Fibroblast of lung (primary cell): ENCODE measurements around the gene RADIL. TPM values are rescaled to one million over a fixed set of nuclear protein-coding genes. Genes with fewer than 3 reads are reported as not detected.

ENCODE experiments used
- DNase-seq, 2 donors: peaks; one replicate each; pipeline versions ENCODE4 v3.0.0 to v3.0.0-alpha.2; 2010; ENCODE audit warnings: low read depth in 2 of 2
- H2AFZ ChIP-seq: 2 replicates; pipeline ENCODE4 v1.5.1; 2012; ENCODE audit warnings: low read length, control low read depth, inconsistent platforms
- H3K27ac ChIP-seq: 2 replicates; pipeline ENCODE4 v1.5.1; 2011; ENCODE audit warnings: low read length, control low read depth; ENCODE audit not compliant: insufficient read depth
- H3K27me3 ChIP-seq: 2 replicates; pipeline ENCODE4 v1.5.1; 2011; ENCODE audit warnings: mild to moderate bottlenecking, low read length; ENCODE audit not compliant: control insufficient read depth, insufficient read depth
- H3K36me3 ChIP-seq: 2 replicates; pipeline ENCODE4 v1.5.1; 2011; ENCODE audit warnings: low read length; ENCODE audit not compliant: control insufficient read depth, insufficient read depth
- H3K4me1 ChIP-seq: 2 replicates; pipeline ENCODE4 v1.5.1; 2011; ENCODE audit warnings: low read length; ENCODE audit not compliant: control insufficient read depth, insufficient read depth; ENCODE audit errors: extremely low read depth
- H3K4me2 ChIP-seq: 2 replicates; pipeline ENCODE4 v1.5.1; 2011; ENCODE audit warnings: low read length, control low read depth; ENCODE audit not compliant: insufficient read depth; ENCODE audit errors: extremely low read depth
- H3K4me3 ChIP-seq, 4 experiments: fragments of 200-600 bp in 1 of 4; sonication (generic) in 1 of 4; replicated peaks in 1 of 4; 2 replicates each; pipeline ENCODE4 v1.5.1; 2011 to 2016; ENCODE audit warnings: low read length in 4 of 4, low read depth in 3 of 4, mild to moderate bottlenecking in 3 of 4, control low read depth in 2 of 4, inconsistent platforms in 1 of 4, mixed read lengths in 1 of 4; ENCODE audit not compliant: insufficient read depth in 1 of 4; ENCODE audit errors: control extremely low read depth in 1 of 4
- H3K79me2 ChIP-seq: 2 replicates; pipeline ENCODE4 v1.5.1; 2012; ENCODE audit warnings: mild to moderate bottlenecking, low read length, inconsistent platforms; ENCODE audit not compliant: control insufficient read depth, insufficient read depth
- H3K9ac ChIP-seq: 2 replicates; pipeline ENCODE4 v1.5.1; 2011; ENCODE audit warnings: mild to moderate bottlenecking, low read length, control low read depth; ENCODE audit not compliant: insufficient read depth
- H3K9me3 ChIP-seq: 2 replicates; pipeline ENCODE4 v1.5.1; 2012; ENCODE audit warnings: low read depth, low read length; ENCODE audit not compliant: control insufficient read depth, insufficient read depth
- H4K20me1 ChIP-seq: 2 replicates; pipeline ENCODE4 v1.5.1; 2011; ENCODE audit warnings: low read length; ENCODE audit not compliant: control insufficient read depth, insufficient read depth; ENCODE audit errors: extremely low read depth
- CTCF ChIP-seq, 2 donors: IDR thresholded peaks in 1 of 2; conservative IDR thresholded peaks in 1 of 2; 1 replicate in 1 of 2; 2 replicates in 1 of 2; pipeline ENCODE4 v1.5.1; 2011 to 2012; ENCODE audit warnings: low read length in 2 of 2, control low read depth in 1 of 2, inconsistent platforms in 1 of 2, low read depth in 1 of 2, mild to moderate bottlenecking in 1 of 2
- EZH2 ChIP-seq: IDR thresholded peaks from 2 replicates; pipeline ENCODE4 v1.5.1; 2012; ENCODE audit warnings: low read length, control low read depth, mild to moderate bottlenecking; ENCODE audit errors: missing control alignments
- polyA plus RNA-seq, 2 donors: library from polyadenylated mRNA; depleted of rRNA in 1 of 2; stranded (reverse) in 1 of 2; unstranded in 1 of 2; fragments of >200 nt; gene quantifications; 2 replicates each; pipeline ENCODE4 v1.2.1, GENCODE V29; 2011 to 2012; ENCODE audit warnings: missing spikeins in 1 of 2
- total RNA-seq: library from RNA; depleted of rRNA; stranded (reverse); fragments of >200 nt; gene quantifications from 2 replicates; pipeline ENCODE4 v1.2.1, GENCODE V29; 2014

RADIL gene
- total and polyA plus RNA-seq, 2 donors (not counting 1 experiment from before 2014, with no cell fraction given): 0.33 to 0.85 TPM

GRCh38 chr7:4763091-4763793, 120.3 kb downstream of the RADIL start:
- Histone ChIP-seq H3K27ac (no peak overlapping the region), H2AFZ (no peak overlapping the region), H3K36me3 (peaks cover 37% of the 10 kb centered on the region), H3K4me2 (no peak overlapping the region), H3K9me3 (no peaks in the 10 kb centered on the region), H3K4me1 (no peaks in the 10 kb centered on the region), H3K9ac (no peak overlapping the region), H3K27me3 (no peaks in the 10 kb centered on the region), H3K79me2 (no peaks in the 10 kb centered on the region), H3K4me3 (no peak overlapping the region), H4K20me1 (no peaks in the 10 kb centered on the region)
- no peak for DNase-seq
- no peak for TF ChIP-seq CTCF (conservative IDR thresholded peaks at IDR 0.05 in 1 of 2, IDR thresholded peaks at IDR 0.05 in 1 of 2; ENCODE audit: low read depth in 1 of 2, low read length in 2 of 2)

GRCh38 chr7:4762121-4763055, 121.1 kb downstream of the RADIL start:
- Histone ChIP-seq H3K4me3 (no peak overlapping the region), H3K36me3 (peaks cover 39% of the 10 kb centered on the region)
- no peak for DNase-seq

More at GRCh38 chr7:4762121-4763055, 121.1 kb downstream of the RADIL start:
- Histone ChIP-seq H3K9me3 (no peaks in the 10 kb centered on the region), H3K27me3 (no peaks in the 10 kb centered on the region), H3K4me1 (no peaks in the 10 kb centered on the region), H2AFZ (no peak overlapping the region), H3K79me2 (no peaks in the 10 kb centered on the region), H3K4me2 (no peak overlapping the region), H3K9ac (no peak overlapping the region), H3K27ac (no peak overlapping the region), H4K20me1 (no peaks in the 10 kb centered on the region)
- TF ChIP-seq EZH2 (no peak), CTCF (conservative IDR thresholded peaks at IDR 0.05 in 1 of 2, IDR thresholded peaks at IDR 0.05 in 1 of 2; ENCODE audit: low read depth in 1 of 2, low read length in 2 of 2) (no peak)
